ENCODE measurements around the gene RNF114. TPM values are rescaled to one million over a fixed set of nuclear protein-coding genes. Genes with fewer than 3 reads are reported as not detected.

The RNF114 gene
- total RNA-seq, 5 donors from 2014 or later (not counting 1 experiment from before 2014, with no cell fraction given), result 83.5 to 109 (median 95.7) TPM

DNA sequence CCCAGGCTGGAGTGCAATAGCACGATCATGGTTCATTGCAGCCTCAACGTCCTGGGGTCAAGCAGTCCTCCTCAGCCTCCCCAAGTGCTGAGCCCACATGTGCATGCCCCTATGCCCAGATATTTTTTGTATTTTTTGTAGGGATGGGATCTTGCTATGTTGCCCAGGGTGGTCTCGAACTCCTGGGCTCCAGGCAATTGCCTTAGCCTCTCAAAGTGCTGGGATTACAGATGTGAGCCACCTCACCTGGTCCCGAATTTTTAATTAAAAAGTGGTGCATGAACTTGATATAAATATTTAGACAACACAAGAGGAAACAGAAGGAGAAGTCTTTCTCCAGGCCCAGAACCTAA, 7.1 kb upstream of the RNF114 start:
- CTCF ChIA-PET, result interaction anchor here in 1 of 2 donors (1.1 kb wide), 1 partner anchor 387 kb away, joined by 5 read pairs; no protein-coding TSS in a partner anchor
- no peaks in the 10 kb centered on the region for H3K27me3 Mint-ChIP-seq

GRCh38 chr20:49935746-49936152, 448 bp upstream of the RNF114 start:
- no peaks in the 10 kb centered on the region for H3K27me3 ChIP-seq (replicated peaks in 1 of 2; ENCODE audit: control insufficient read depth in 2 of 2, extremely low read depth in 1 of 2, insufficient read depth in 2 of 2, low read length in 1 of 2)
- ATAC-seq (replicated peaks in 1 of 4) (peak in 1 of 4 experiments; percentile 22), DNase-seq (no peak)
- H3K9me3 ChIP-seq, result no peaks in the 10 kb centered on the region
- peaks cover 16 to 35% of the 10 kb centered on the region in 2 experiments for H3K4me1 ChIP-seq (ENCODE audit: control insufficient read depth in 1 of 2, extremely low read depth in 1 of 2, insufficient read depth in 2 of 2, low read length in 2 of 2)
- H3K27me3 Mint-ChIP-seq, result no peaks in the 10 kb centered on the region
- POLR2A ChIA-PET, result interaction anchor here (0.6 to 1.6 kb wide), 6 partner anchors 19 to 659 kb away, joined by 3 to 7 read pairs (median 4); no protein-coding TSS in a partner anchor
- WGBS (ENCODE audit: insufficient coverage), result 40% methylated on average over 1 of the region's 21 CpGs
- CTCF ChIA-PET, result interaction anchor here in 1 of 2 donors (0.6 to 2.4 kb wide), 5 partner anchors 20 to 267 kb away, joined by 3 to 10 read pairs (median 4); partner anchors contain the start of gene SPATA2
- peak overlapping the region; percentile 87 to 97 (median 95) for H3K4me3 Mint-ChIP-seq
- H3K9me3 Mint-ChIP-seq, result no peaks in the 10 kb centered on the region
- peak overlapping the region; percentile 99 to 100 for H3K4me3 ChIP-seq (ENCODE audit: control insufficient read depth in 1 of 2, extremely low read depth in 1 of 2, low read length in 1 of 2)
- no peak overlapping the region for H3K27ac Mint-ChIP-seq
- peak overlapping the region; percentile 66 for H3K27ac ChIP-seq (ENCODE audit: low read length)
- H3K36me3 Mint-ChIP-seq, result peaks cover 3% of the 10 kb centered on the region
- peaks cover 0 to 11% of the 10 kb centered on the region in 2 donors for H3K36me3 ChIP-seq (ENCODE audit: control insufficient read depth in 2 of 2, extremely low read depth in 1 of 2, insufficient read depth in 1 of 2, low read length in 1 of 2)
- H3K4me1 Mint-ChIP-seq, result peaks cover 43 to 51% (median 44%) of the 10 kb centered on the region in 3 donors

More for the DNA sequence above, 7.1 kb upstream of the RNF114 start:
- no peaks in the 10 kb centered on the region for H3K9me3 Mint-ChIP-seq
- peaks cover 7 to 13% (median 13%) of the 10 kb centered on the region in 3 donors for H3K4me1 Mint-ChIP-seq
- no peak overlapping the region for H3K4me3 Mint-ChIP-seq
- no peak for DNase-seq
- H3K27ac ChIP-seq (ENCODE audit: low read length), result no peak overlapping the region
- no peaks in the 10 kb centered on the region for H3K36me3 Mint-ChIP-seq
- peaks cover 0 to 5% of the 10 kb centered on the region in 2 experiments for H3K27me3 ChIP-seq (replicated peaks in 1 of 2; ENCODE audit: control insufficient read depth in 2 of 2, extremely low read depth in 1 of 2, insufficient read depth in 2 of 2, low read length in 1 of 2)
- 0% methylated on average over 1 of the region's 4 CpGs for WGBS (ENCODE audit: insufficient coverage)
- peaks cover 2 to 5% of the 10 kb centered on the region in 2 experiments for H3K4me1 ChIP-seq (ENCODE audit: control insufficient read depth in 1 of 2, extremely low read depth in 1 of 2, insufficient read depth in 2 of 2, low read length in 2 of 2)
- POLR2A ChIA-PET, result no interaction called here
- no peaks in the 10 kb centered on the region for H3K9me3 ChIP-seq
- ATAC-seq (replicated peaks in 1 of 4), result no peak
- H3K4me3 ChIP-seq (ENCODE audit: control insufficient read depth in 1 of 2, extremely low read depth in 1 of 2, low read length in 1 of 2), result no peak overlapping the region
- no peaks in the 10 kb centered on the region for H3K36me3 ChIP-seq (ENCODE audit: control insufficient read depth in 2 of 2, extremely low read depth in 1 of 2, insufficient read depth in 1 of 2, low read length in 1 of 2)
- H3K27ac Mint-ChIP-seq, result no peak overlapping the region

- H3K4me1 ChIP-seq (ENCODE audit: control insufficient read depth in 1 of 2, extremely low read depth in 1 of 2, insufficient read depth in 2 of 2, low read length in 2 of 2), result peaks cover 16 to 37% of the 10 kb centered on the region in 2 experiments
- Mint-ChIP-seq H3K4me1 (peaks cover 52 to 65% (median 58%) of the 10 kb centered on the region in 3 donors), H3K36me3 (peaks cover 12% of the 10 kb centered on the region)
These were observed 1.1 kb downstream of the RNF114 start for GRCh38 chr20:49937027-49937929.

GRCh38 chr20:49938173-49939163, 2.3 kb downstream of the RNF114 start:
- ChIA-PET POLR2A (interaction anchor here (0.5 to 0.6 kb wide), 4 partner anchors 63 to 578 kb away, joined by 3 read pairs; no protein-coding TSS in a partner anchor), CTCF (interaction anchor here in 1 of 2 donors (0.6 kb wide), 1 partner anchor 9 kb away, joined by 3 read pairs; no protein-coding TSS in a partner anchor)
- H3K9me3 ChIP-seq, result no peaks in the 10 kb centered on the region
- H3K36me3 ChIP-seq (ENCODE audit: control insufficient read depth in 2 of 2, extremely low read depth in 1 of 2, insufficient read depth in 1 of 2, low read length in 1 of 2), result peaks cover 6 to 29% of the 10 kb centered on the region in 2 donors
- H3K27ac ChIP-seq (ENCODE audit: low read length), result no peak overlapping the region
- DNase-seq, result no peak
- Mint-ChIP-seq H3K9me3 (no peaks in the 10 kb centered on the region), H3K27me3 (no peaks in the 10 kb centered on the region), H3K27ac (peak overlapping the region in 1 of 2 donors; percentile 62), H3K36me3 (peaks cover 19% of the 10 kb centered on the region), H3K4me1 (peaks cover 52 to 73% (median 64%) of the 10 kb centered on the region in 3 donors), H3K4me3 (peak overlapping the region; percentile 87 to 97 (median 95))
- no peak overlapping the region for H3K4me3 ChIP-seq (ENCODE audit: control insufficient read depth in 1 of 2, extremely low read depth in 1 of 2, low read length in 1 of 2)
- WGBS (ENCODE audit: insufficient coverage), result 94% methylated on average over 8 of the region's 12 CpGs
- ATAC-seq (replicated peaks in 1 of 4), result no peak
- peaks cover 16 to 41% of the 10 kb centered on the region in 2 experiments for H3K4me1 ChIP-seq (ENCODE audit: control insufficient read depth in 1 of 2, extremely low read depth in 1 of 2, insufficient read depth in 2 of 2, low read length in 2 of 2)
- H3K27me3 ChIP-seq (replicated peaks in 1 of 2; ENCODE audit: control insufficient read depth in 2 of 2, extremely low read depth in 1 of 2, insufficient read depth in 2 of 2, low read length in 1 of 2), result no peaks in the 10 kb centered on the region

More at GRCh38 chr20:49937027-49937929, 1.1 kb downstream of the RNF114 start:
- WGBS (ENCODE audit: insufficient coverage), result 14% methylated on average over 11 of the region's 12 CpGs
- ChIA-PET CTCF (interaction anchor here (0.6 to 2.4 kb wide), 3 partner anchors 11 to 210 kb away, joined by 3 to 10 read pairs (median 3); partner anchors contain the start of gene SPATA2 (in 1 of the 2)), POLR2A (interaction anchor here (0.5 to 1.5 kb wide), 3 partner anchors 9 to 62 kb away, joined by 3 to 8 read pairs (median 7); no protein-coding TSS in a partner anchor)
- Histone ChIP-seq H3K4me3 (ENCODE audit: control insufficient read depth in 1 of 2, extremely low read depth in 1 of 2, low read length in 1 of 2) (peak overlapping the region; percentile 99 to 100), H3K9me3 (no peaks in the 10 kb centered on the region), H3K36me3 (ENCODE audit: control insufficient read depth in 2 of 2, extremely low read depth in 1 of 2, insufficient read depth in 1 of 2, low read length in 1 of 2) (peaks cover 6 to 20% of the 10 kb centered on the region in 2 donors), H3K27ac (ENCODE audit: low read length) (peak overlapping the region; percentile 90), H3K27me3 (replicated peaks in 1 of 2; ENCODE audit: control insufficient read depth in 2 of 2, extremely low read depth in 1 of 2, insufficient read depth in 2 of 2, low read length in 1 of 2) (no peaks in the 10 kb centered on the region)
- peak in 2 of 4 experiments; percentile 6 to 19 for ATAC-seq (replicated peaks in 1 of 4)
- Mint-ChIP-seq H3K27ac (peak overlapping the region; percentile 92 to 94), H3K27me3 (no peaks in the 10 kb centered on the region), H3K4me3 (peak overlapping the region; percentile 87 to 97 (median 95)), H3K9me3 (no peaks in the 10 kb centered on the region)
- no peak for DNase-seq

DNA sequence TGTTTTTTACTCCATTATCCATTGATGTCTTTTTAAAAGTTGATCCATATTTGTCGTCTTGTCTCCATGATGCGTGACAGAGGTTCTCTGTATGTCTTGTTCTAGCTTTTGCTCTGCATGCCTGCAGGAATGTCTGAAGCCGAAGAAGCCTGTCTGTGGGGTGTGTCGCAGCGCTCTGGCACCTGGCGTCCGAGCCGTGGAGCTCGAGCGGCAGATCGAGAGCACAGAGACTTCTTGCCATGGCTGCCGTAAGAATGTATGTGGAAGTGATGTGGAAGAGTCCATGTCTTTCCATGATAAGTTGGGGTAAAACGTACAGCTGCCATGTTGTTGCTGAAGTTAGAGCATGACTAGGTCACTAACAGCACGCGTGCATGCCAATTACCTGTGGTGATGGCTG, 5.3 kb downstream of the RNF114 start:
- H3K4me1 Mint-ChIP-seq, result peaks cover 46 to 64% (median 62%) of the 10 kb centered on the region in 3 donors
- Histone ChIP-seq H3K27me3 (replicated peaks in 1 of 2; ENCODE audit: control insufficient read depth in 2 of 2, extremely low read depth in 1 of 2, insufficient read depth in 2 of 2, low read length in 1 of 2) (no peaks in the 10 kb centered on the region), H3K4me1 (ENCODE audit: control insufficient read depth in 1 of 2, extremely low read depth in 1 of 2, insufficient read depth in 2 of 2, low read length in 2 of 2) (peaks cover 16 to 29% of the 10 kb centered on the region in 2 experiments), H3K9me3 (no peaks in the 10 kb centered on the region), H3K36me3 (ENCODE audit: control insufficient read depth in 2 of 2, extremely low read depth in 1 of 2, insufficient read depth in 1 of 2, low read length in 1 of 2) (peaks cover 10 to 54% of the 10 kb centered on the region in 2 donors), H3K27ac (ENCODE audit: low read length) (no peak overlapping the region), H3K4me3 (ENCODE audit: control insufficient read depth in 1 of 2, extremely low read depth in 1 of 2, low read length in 1 of 2) (no peak overlapping the region)
- no peaks in the 10 kb centered on the region for H3K27me3 Mint-ChIP-seq
- over 99% methylated on average over 13 of the region's 15 CpGs for WGBS (ENCODE audit: insufficient coverage)
- POLR2A ChIA-PET, result no interaction called here
- ATAC-seq (replicated peaks in 1 of 4) (no peak), DNase-seq (no peak)
- H3K36me3 Mint-ChIP-seq, result peaks cover 33% of the 10 kb centered on the region
- no peak overlapping the region for H3K27ac Mint-ChIP-seq
- peak overlapping the region in 1 of 3 donors; percentile 10 for H3K4me3 Mint-ChIP-seq
- no peaks in the 10 kb centered on the region for H3K9me3 Mint-ChIP-seq
- CTCF ChIA-PET, result no interaction called here
